SU-DHL-6 (cell line): Measurements from ENCODE around the gene CCDC77.

Experiments
- CTCF ChIP-seq: fragments of 200-600 bp; sonication (generic); IDR thresholded peaks from one replicate; pipeline ENCODE4 v1.5.1; 2017; ENCODE audit warnings: antibody characterized with exemption, mild to moderate bottlenecking, low read length, moderate library complexity; ENCODE audit not compliant: insufficient read depth, poor library complexity, severe bottlenecking
- EZH2phosphoT487 ChIP-seq: fragments of 200-600 bp; sonication (generic), shearing (Covaris generic); conservative IDR thresholded peaks from 2 replicates; pipeline ENCODE4 v1.6.1; 2018; ENCODE audit warnings: mild to moderate bottlenecking, antibody characterized with exemption, low read length, moderate library complexity, mixed read lengths

GRCh38 chr12:455821-456220 lies 54.4 kb downstream of the CCDC77 start:
- TF ChIP-seq CTCF (no peak), EZH2phosphoT487 (no peak)
